Iris pigment epithelial cell (primary cell): ENCODE results near the gene CYB5D1.

Experiments
- DNase-seq: peaks from one replicate; pipeline ENCODE4 v3.0.0-alpha.2; 2011; ENCODE audit warnings: low read depth

Gene CYB5D1, protein sequence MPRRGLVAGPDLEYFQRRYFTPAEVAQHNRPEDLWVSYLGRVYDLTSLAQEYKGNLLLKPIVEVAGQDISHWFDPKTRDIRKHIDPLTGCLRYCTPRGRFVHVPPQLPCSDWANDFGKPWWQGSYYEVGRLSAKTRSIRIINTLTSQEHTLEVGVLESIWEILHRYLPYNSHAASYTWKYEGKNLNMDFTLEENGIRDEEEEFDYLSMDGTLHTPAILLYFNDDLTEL

DNA sequence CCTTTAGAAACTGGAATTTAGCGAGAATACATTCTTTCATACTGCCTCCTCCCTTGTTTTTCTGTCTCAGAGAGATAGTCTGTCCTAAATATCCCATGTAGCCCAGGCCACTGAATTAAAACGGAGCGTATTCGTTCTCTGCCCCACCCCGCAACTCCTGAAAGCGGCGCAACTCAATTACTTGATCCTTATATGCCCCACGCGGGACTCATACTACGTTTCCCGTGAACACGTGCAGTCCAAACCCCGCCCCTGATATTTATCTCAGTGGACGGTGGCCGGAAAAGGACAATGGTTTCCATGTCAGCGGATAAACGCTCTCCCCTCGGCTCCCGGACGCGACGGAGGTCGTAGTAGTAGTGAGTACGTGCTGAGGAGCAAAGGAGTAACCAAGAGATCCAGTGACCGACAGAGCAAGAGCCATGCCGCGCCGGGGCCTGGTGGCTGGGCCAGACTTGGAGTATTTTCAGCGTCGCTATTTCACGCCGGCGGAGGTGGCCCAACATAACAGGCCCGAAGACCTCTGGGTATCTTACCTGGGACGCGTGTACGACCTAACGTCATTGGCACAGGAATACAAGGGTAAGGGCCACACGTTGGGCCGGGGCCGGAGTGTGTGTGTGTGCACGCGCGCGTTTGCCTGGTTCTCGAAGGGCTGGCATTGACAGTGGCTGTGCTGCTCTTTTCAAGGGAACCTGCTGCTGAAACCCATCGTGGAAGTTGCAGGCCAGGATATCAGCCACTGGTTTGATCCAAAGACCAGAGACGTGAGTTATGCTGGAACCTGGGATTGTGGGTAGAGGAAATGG, at the start of gene CYB5D1:
TSS of gene CYB5D1 (plus strand) at position 291 of the 809 bp plus-strand sequence. CDS start at position 423, 132 bp downstream.
- peak; percentile 92 for DNase-seq

DNA sequence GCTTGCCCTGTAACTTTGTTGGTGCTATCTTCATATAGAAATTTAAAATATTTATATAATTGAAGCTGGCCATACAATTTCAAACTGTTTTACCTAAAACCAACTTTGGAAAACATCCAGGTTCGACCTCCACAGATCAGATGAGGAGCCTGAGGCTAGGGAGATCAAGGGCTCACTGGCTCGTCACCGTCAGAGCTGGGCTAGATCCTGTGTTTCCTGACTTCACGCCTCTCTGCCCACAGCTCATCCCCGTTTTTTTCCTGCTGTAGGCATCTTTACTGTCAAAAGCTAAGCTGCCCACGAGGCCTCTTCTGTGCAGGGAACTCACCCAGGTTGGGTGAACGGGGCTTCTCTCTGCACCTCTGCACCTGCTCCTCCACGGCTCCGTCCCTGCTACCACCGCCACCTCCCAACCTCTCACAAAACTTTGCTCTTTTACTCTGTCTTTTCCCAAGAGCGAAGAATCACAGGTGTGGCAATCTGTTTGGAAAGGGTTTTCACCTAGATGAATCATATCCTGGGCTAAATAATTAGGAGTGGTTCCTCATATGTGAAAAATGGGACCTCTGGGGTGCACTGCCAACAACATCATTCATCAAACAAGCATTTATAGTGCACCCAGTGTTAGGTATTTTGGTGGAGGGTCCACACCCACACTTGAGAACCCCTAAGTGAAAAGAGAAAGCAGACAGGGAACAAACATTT, 48.6 kb upstream of the CYB5D1 start:
- DNase-seq, result no peak

DNA sequence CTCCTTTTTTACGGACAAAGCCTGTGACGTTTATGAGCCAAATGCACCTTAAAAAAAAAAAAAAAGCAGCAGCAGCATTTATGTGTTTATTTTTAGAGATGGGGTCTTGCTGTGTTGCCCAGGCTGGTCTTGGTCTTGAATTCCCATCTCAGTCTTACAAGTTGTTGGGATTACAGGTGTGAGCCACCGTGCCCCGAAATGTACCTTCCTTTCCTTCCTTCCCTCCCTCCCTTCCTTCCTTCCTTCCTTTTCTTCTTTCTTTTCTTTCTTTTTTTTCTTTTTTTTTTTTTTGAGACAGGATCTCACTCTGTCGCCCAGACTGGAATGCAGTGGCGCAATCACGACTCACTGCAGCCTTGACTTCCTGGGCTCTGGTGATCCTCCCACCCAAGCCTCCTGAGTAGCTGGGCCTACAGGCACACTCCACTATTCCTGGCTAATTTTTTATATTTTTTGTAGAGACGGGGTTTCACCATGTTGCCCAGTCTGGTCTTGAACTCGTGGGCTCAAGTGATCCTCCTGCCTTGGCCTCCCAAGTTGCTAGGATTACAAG, 47.9 kb upstream of the CYB5D1 start:
- DNase-seq, result peak; percentile 18

DNA sequence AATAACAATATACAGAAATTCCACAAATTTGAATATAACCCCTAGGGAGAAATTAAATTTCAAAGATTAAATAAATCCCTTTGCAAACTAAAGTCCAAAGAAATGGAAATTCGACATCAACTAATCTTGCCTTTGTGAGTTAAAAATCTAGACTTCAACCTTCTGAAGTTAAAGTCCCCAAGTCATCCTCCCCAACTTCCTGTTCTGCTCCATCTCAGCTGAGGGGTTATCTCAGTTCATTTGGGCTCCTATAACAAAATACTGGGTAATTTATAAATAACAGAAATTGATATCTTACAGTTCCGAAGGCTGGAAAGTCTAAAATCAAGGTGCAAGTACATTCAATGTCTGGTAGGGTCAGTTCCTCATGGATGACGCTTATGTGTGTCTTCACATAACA, 46.6 kb upstream of the CYB5D1 start:
- DNase-seq, result no peak

DNA sequence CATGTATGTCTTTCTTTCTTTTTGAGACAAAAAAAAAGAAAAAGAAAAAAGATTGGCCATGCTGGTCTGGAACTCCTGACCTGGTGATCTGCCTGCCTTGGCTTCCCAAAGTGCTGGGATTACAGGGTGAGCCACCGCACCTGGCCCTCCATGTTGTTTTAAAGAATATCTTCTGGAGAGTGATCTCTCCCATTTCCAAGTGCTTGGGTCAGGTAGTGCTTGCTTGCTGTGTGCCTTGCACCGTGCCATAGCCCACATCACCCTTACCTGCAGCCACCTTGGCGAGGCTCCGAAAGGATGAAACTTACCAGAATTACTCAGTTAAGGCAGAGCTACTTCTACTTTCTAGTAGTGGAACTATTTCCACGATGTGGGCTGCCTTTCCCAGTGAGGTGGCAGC, 42.8 kb upstream of the CYB5D1 start:
- no peak for DNase-seq

DNA sequence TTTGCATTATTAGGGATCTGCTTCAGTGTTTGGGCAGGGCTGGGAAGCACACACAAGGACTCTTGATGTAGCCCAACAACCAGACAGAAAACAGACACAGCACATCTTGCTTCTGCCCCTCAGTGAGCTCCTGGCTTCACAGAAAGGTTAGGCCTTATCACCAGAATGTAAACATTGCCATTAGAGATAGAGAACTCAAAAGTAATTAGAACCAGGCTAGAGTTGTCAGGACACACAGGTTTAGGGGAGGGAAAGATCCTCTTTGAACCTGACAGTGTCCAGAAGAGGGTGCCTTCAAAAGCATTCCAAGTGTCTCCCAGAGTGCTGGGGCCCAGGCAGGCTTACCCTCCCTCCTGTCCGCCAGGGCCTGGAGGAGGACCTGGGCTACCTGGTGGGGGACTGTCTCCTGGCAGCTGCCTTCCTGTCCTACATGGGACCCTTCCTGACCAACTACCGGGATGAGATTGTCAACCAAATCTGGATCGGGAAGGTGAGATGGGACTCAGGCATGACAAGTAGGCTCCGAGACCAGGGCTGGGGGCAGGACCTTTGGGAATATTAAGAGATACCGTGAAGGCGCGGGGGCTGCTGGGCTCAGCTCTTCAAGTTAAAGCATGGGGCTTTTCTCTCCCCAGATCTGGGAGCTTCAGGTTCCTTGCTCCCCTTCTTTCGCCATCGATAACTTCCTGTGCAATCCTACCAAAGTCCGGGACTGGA, 40.7 kb upstream of the CYB5D1 start:
- DNase-seq, result no peak

DNA sequence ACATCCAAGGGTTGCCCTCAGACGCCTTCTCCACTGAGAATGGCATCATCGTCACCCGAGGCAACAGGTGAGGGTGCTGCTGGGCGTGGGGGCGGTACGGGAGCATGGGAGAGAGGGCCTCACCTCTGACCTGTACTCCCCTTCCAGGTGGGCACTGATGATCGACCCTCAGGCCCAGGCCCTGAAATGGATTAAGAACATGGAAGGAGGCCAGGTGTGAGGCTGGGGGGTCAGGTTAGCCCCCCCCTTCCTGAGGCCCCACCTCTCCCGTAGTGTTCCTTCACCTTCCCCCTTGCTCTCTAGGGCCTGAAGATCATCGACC, 40.2 kb upstream of the CYB5D1 start:
- no peak for DNase-seq

DNA sequence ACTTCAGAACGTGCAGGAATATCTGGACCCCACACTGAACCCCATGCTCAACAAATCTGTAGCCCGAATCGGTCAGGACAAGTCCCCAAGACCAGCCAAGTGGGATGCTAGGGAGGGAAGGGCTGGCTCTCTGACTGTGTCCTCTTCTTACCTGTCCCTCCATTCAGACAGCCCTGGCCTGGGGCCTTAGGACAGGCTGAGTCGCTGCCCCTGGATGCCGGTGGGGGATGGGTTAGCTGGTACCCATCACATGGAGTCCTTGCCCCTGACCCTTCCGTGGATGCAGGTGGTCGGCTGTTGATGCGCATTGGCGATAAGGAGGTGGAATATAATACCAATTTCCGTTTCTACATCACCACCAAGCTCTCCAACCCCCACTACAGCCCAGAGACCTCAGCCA, 39.8 kb upstream of the CYB5D1 start:
- no peak for DNase-seq

DNA sequence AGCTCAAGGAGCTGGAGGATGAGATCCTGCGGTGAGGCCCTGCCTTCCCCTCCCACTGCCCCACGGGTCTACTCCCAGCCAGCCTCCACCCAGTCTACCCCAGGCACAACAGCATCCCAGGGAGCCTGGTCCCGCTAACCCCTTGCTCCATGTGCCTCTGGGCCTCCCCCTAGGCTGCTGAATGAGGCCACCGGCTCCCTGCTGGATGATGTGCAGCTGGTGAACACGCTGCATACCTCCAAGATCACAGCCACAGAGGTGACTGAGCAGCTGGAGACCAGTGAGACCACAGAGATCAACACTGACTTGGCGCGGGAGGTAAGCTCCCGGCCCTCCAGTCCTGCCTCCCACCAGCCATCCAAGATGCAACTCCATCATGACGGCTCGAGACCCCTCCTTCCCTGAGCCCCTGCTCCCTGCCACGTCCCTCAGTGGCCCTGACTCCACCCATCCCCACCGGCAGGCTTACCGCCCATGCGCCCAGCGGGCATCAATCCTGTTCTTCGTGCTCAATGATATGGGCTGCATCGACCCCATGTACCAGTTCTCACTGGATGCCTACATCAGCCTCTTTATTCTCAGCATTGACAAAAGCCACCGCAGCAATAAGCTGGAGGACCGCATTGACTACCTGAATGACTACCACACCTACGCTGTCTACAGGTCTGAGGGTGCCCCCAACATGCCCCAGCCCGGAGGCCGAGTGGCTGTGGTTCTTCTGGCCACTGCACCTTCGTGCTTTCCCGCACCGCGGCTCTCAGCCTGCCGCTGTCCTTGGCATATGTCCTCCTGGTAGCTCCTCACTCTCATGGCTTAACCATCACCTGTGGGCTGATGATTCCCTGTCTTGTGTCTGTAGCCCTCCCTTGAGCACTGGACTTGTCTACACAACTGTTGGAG, 38.8 kb upstream of the CYB5D1 start:
- DNase-seq, result no peak

DNA sequence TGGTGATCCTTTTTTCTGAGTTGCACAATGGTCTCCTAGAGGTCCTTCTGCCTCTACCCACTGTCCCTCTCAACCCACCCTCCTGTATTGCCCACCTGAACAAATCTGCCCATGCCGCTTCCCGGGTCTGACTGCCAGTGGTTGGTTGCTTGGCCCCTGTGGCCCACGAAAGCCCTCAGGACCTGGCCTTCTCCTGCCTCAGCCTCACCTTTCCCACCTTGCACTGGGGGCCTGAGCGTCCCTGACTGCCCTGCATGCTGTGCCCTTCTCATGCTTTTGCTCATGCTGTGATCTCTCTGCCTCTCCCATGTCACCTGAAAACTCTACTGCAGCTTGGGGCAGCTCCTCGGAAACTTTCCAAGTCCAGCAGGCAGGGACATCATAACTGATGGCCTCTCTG, 37.6 kb upstream of the CYB5D1 start:
- DNase-seq, result no peak

DNA sequence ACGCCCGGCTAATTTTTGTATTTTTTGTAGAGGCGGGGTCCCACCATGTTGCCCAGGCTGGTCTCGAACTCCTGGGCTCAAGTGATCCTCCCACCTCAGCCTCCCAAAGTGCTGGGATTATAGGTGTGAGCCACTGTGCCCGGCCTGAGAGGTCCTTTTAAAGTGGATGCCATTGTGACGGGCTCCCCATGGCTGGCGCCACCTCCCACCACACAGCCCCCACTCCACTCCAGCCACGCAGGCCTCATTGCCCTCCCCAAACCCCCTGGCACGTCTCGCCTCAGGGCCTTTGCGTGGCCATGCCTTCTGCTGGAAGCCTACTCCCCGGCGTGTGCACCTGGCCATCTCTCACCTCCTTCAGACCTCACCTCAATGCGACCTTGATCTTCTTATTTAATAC, 35.7 kb upstream of the CYB5D1 start:
- DNase-seq, result no peak

DNA sequence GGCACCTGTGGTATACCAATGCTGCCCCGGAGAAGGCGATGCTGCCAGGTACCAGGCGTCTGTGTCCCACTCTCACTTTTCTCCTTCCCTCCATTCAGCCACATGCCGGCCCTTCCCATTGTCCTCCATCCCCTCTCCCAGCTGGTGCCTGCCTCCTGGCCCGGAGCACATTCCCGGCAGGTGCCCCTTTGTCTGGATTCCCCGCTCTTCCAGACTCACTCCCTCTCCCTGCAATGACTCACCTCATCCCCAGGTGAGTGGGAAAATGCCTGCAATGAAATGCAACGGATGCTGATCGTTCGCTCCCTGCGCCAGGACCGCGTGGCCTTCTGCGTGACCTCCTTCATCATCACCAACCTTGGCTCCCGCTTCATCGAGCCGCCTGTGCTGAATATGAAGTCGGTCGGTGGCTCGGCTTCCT, 34.2 kb upstream of the CYB5D1 start:
- DNase-seq, result no peak

DNA sequence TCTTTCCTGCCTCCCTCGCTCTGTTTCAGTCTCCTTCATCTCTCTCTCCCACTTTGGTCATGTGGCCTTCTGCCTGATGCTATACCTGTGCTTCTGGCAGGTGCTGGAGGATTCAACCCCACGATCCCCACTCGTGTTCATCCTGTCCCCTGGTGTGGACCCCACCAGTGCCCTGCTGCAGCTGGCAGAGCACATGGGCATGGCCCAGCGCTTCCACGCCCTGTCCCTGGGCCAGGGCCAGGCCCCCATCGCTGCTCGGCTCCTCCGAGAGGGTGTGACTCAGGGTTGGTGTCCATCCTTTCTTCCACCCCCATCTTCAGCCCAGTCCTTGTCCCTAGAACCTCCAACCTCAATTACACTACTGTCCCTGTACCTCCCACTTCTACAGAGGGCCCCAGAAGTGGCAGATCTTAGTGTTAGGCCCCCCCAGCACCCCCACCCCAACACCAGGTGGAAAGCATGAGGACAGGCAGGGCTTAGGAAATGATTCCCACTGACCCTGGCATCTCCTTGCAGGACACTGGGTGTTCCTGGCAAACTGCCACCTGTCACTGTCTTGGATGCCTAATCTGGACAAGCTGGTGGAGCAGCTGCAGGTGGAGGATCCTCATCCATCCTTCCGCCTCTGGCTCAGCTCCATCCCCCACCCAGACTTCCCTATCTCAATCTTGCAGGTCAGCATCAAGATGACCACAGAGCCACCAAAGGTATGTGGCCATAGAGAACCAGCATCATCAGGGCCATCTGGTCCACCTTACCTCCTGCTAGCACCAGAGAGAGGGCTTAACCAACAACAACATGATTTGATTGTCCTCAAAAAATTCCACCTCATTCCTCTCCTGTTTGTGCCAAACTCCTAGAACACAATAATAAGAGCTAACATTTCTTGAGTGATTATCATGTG, 33.5 kb upstream of the CYB5D1 start:
- no peak for DNase-seq

DNA sequence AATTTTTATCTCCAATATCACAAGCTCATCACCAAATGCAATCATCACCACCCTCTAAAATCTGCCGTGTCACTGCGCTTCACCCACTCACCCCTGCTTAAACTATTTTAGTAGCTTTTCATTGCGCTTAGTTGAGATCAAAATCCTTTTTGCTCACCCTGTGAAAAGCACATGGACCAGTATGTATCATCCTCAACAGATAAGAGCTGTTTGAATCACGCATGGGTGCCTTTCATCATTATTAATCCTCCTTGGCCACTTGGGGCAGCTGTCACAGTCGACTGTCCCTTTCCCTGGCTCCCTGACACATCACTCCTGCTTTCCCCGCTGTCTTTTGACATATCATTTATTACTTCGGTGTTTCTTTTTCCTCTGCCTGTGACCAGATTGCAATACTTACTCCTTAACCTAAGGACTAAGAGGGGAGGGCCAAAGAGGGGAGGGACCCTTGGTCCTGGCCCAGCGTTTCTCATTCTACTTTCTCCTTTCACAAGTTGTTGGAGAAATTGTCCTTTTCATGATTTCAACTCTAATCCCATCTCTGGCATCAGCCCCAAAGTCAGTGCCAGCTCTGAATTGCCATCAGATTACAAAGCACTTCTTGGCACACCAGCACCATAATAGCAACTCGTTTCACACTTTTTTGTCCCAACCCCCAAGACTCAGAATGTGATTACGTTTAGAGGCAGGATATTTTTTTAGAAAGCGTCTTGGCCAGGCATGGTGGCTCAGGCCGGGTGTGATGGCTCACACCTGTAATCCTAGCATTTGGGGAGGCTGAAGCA, 32.4 kb upstream of the CYB5D1 start:
- DNase-seq, result no peak

DNA sequence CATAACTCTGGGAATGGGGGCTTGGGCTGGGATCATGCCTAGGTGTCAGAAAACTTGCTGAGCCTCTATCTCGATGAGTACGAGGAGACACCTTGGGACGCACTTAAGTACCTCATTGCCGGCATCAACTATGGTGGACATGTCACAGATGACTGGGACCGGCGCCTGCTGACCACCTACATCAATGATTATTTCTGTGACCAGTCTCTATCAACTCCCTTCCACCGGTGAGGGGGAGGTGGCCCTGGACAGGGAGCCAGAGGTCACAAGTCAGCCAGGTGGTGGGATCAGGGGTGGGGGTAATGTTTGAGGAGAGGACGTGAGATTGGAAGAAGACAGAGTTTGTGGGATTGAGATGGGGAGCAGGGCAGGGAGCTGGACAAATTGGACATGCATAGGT, 27.2 kb upstream of the CYB5D1 start:
- no peak for DNase-seq

DNA sequence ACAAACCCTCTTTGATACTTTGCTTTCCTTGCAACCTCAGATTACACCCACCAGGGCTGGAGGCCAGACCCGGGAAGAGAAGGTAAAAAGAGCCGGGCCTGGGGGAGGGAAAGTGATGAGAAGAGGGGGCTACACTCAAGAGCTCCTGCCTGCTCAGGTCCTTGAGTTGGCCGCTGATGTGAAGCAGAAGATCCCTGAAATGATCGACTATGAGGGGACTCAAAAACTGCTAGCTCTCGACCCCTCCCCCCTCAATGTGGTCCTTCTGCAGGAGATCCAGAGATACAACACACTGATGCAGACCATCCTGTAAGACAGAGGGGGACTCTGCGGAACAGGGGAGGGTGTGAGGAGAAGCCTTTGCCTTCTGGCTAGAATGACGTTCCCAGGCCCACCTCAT, 26.6 kb upstream of the CYB5D1 start:
- DNase-seq, result no peak

DNA sequence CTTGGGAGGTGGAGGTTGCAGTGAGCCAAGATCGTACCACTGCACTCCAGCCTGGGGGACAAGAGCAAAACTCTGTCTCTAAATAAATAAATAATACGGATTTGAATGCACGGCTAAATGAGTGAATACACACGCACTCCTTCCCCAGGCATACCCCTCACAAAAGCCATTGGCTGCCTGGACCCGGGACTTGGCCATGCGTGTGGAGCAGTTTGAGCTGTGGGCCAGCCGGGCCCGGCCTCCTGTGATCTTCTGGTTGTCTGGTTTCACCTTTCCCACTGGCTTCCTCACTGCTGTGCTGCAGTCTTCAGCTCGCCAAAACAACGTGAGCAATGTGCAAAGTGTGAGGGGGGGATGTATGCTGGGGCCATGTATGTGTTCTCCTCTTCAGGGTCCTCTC, 25.4 kb upstream of the CYB5D1 start:
- no peak for DNase-seq

DNA sequence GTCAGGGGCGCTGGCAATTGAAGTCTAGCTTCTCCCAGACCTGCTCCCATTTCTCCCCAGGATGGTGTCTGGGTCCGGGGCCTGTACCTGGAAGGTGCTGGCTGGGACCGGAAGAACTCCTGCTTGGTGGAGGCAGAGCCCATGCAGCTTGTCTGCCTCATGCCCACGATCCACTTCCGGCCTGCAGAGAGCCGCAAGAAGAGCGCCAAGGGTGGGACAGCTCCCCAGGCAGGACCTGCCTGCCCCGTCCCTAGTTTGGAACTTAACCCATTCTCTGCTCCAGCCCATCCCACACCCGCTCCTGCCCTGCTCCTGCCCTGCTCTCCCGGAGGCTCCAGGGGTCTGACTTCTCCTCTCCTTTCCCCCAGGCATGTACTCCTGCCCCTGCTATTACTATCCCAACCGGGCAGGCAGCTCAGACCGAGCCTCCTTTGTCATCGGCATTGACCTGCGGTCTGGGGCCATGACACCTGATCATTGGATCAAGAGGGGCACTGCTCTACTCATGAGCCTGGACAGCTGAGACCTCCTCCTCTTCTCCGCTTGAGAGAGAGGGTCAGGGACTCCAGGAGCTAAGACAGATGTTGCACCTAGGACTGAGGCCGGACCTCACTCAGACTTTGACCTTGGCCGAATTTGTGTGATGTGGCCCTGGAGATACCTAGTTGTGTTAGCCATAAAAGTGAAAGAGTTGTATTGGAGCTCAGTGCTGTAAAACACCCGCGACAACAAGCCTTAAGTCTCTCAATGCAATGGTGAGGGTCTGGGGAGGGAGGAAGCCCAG, 24.6 kb upstream of the CYB5D1 start:
- DNase-seq, result no peak
